Stimulated activated CD8-positive, alpha-beta memory T cell treated with anti-CD3 and anti-CD28 coated beads, Interleukin-2, amount 100 ng/mL, for 1 hour (primary cell): Measurements from ENCODE around the gene UBL7.
"Not testable (repeated sequence)": the region's sequence is repeated elsewhere in the genome, so short reads cannot be mapped to it uniquely, and the experiment has no call there.

Experiments
- DNase-seq, 2 donors: peaks; one replicate each; pipeline ENCODE4 v3.0.0-alpha.2; 2020; ENCODE audit warnings: low read depth in 2 of 2

UBL7 gene

GRCh38 chr15:74464216-74464615, 3.3 kb upstream of the UBL7 start:
- no peak for DNase-seq

- no peak for DNase-seq
These were observed 2.7 kb upstream of the UBL7 start for GRCh38 chr15:74463634-74464033.

GRCh38 chr15:74461847-74462511, 1.0 kb upstream of the UBL7 start:
- DNase-seq, result no peak

- no peak for DNase-seq
These were observed 662 bp downstream of the UBL7 start for GRCh38 chr15:74460298-74460697.

- not testable (repeated sequence) for DNase-seq
These were observed 1.2 kb downstream of the UBL7 start for GRCh38 chr15:74459798-74460197.

- DNase-seq, result no peak
These were observed 2.5 kb downstream of the UBL7 start for GRCh38 chr15:74458473-74458872.

- DNase-seq, result not testable (repeated sequence)
These were observed 3.9 kb downstream of the UBL7 start for GRCh38 chr15:74457036-74457435.

- DNase-seq, result no peak
These were observed 6.0 kb downstream of the UBL7 start for GRCh38 chr15:74454764-74455500.

GRCh38 chr15:74453925-74454763, 6.8 kb downstream of the UBL7 start:
- no peak for DNase-seq

GRCh38 chr15:74451861-74452835, 8.8 kb downstream of the UBL7 start:
- no peak for DNase-seq

- no peak for DNase-seq
These were observed 9.6 kb downstream of the UBL7 start for GRCh38 chr15:74451322-74451721.

- no peak for DNase-seq
These were observed 11.2 kb downstream of the UBL7 start for GRCh38 chr15:74449643-74450205.

GRCh38 chr15:74449095-74449494, 11.9 kb downstream of the UBL7 start:
- DNase-seq, result no peak

- DNase-seq, result no peak
These were observed 14.9 kb downstream of the UBL7 start for GRCh38 chr15:74445816-74446763.

- DNase-seq, result no peak
These were observed 16.6 kb downstream of the UBL7 start for GRCh38 chr15:74444106-74445062.

GRCh38 chr15:74443100-74443909, 17.7 kb downstream of the UBL7 start:
- DNase-seq, result no peak

GRCh38 chr15:74442604-74443003, 18.4 kb downstream of the UBL7 start:
- DNase-seq, result no peak

GRCh38 chr15:74442063-74442462, 18.9 kb downstream of the UBL7 start:
- DNase-seq, result no peak
